GM23338 (cell line): ENCODE results near the gene MT1A. TPM values are rescaled to one million over a fixed set of nuclear protein-coding genes. Genes with fewer than 3 reads are reported as not detected.

ENCODE experiments used
- ATAC-seq: fragments of 200-7000 bp; cut with Tn5 transposase; 3 replicates; pipeline ENCODE4 v1.9.1; 2020
- DNase-seq: peaks from one replicate; pipeline ENCODE4 v3.0.0-alpha.2; 2015; ENCODE audit warnings: low spot score
- H2AFZ ChIP-seq: fragments of 200-600 bp; sonication (generic); 2 replicates; pipeline ENCODE4 v1.8.0; 2016; ENCODE audit warnings: antibody characterized with exemption, mild to moderate bottlenecking, moderate library complexity
- H3F3A ChIP-seq: fragments of 200-600 bp; sonication (generic); replicated peaks from 2 replicates; pipeline ENCODE4 v1.8.0; 2017; ENCODE audit warnings: antibody characterized with exemption, mixed run types, low read depth
- H3K27ac ChIP-seq: fragments of 200-600 bp; sonication (generic); 2 replicates; pipeline ENCODE4 v1.6.1; 2016; ENCODE audit warnings: low read depth
- H3K27me3 ChIP-seq: fragments of 200-600 bp; sonication (generic); 2 replicates; pipeline ENCODE4 v1.8.0; 2016; ENCODE audit warnings: mild to moderate bottlenecking, mixed run types, moderate library complexity; ENCODE audit not compliant: insufficient read depth
- H3K36me3 ChIP-seq: fragments of 200-600 bp; sonication (generic); 2 replicates; pipeline ENCODE4 v1.8.0; 2016; ENCODE audit warnings: mild to moderate bottlenecking; ENCODE audit not compliant: insufficient read depth
- H3K4me1 ChIP-seq: fragments of 200-600 bp; sonication (generic); 2 replicates; pipeline ENCODE4 v1.8.0; 2016; ENCODE audit warnings: mild to moderate bottlenecking, moderate library complexity; ENCODE audit not compliant: insufficient read depth
- H3K4me2 ChIP-seq: fragments of 200-600 bp; sonication (generic); 2 replicates; pipeline ENCODE4 v1.7.1; 2017; ENCODE audit warnings: mixed run types
- H3K4me3 ChIP-seq: fragments of 200-600 bp; sonication (generic); 2 replicates; pipeline ENCODE4 v1.6.1; 2016; ENCODE audit warnings: mixed run types
- H3K79me2 ChIP-seq: fragments of 200-600 bp; sonication (generic); replicated peaks from 2 replicates; pipeline ENCODE4 v1.8.0; 2017; ENCODE audit warnings: mild to moderate bottlenecking; ENCODE audit not compliant: insufficient read depth
- H3K9me2 ChIP-seq: fragments of 200-600 bp; sonication (generic); 2 replicates; pipeline ENCODE4 v1.8.0; 2017; ENCODE audit not compliant: insufficient read depth
- H4K20me1 ChIP-seq: fragments of 200-600 bp; sonication (generic); replicated peaks from 2 replicates; pipeline ENCODE4 v1.8.0; 2017; ENCODE audit warnings: mild to moderate bottlenecking; ENCODE audit not compliant: insufficient read depth
- H3K27ac Mint-ChIP-seq: 2 replicates; pipeline ENCODE4 v1.8.0; 2020; ENCODE audit warnings: inconsistent platforms, mild to moderate bottlenecking, moderate library complexity, mixed read lengths
- H3K27me3 Mint-ChIP-seq: 3 replicates; pipeline ENCODE4 v1.8.0; 2022; ENCODE audit warnings: low read depth, mild to moderate bottlenecking, moderate library complexity, mixed read lengths, inconsistent platforms; ENCODE audit not compliant: insufficient read depth, poor library complexity
- H3K36me3 Mint-ChIP-seq: 3 replicates; pipeline ENCODE4 v1.8.0; 2021; ENCODE audit warnings: low read depth, mild to moderate bottlenecking, inconsistent platforms, moderate library complexity, mixed read lengths
- H3K4me1 Mint-ChIP-seq: 3 replicates; pipeline ENCODE4 v1.8.0; 2020; ENCODE audit warnings: mild to moderate bottlenecking, inconsistent platforms, mixed read lengths
- H3K4me3 Mint-ChIP-seq: 3 replicates; pipeline ENCODE4 v1.8.0; 2021; ENCODE audit warnings: moderate library complexity, mild to moderate bottlenecking, inconsistent platforms, mixed read lengths
- H3K9me3 Mint-ChIP-seq: 3 replicates; pipeline ENCODE4 v1.8.0; 2020; ENCODE audit warnings: moderate library complexity, mild to moderate bottlenecking, inconsistent platforms, mixed read lengths
- CREB1 ChIP-seq: fragments of 250-450 bp; sonication (Bioruptor Pico); IDR thresholded peaks from 2 replicates; pipeline ENCODE4 v1.5.0; 2020; ENCODE audit warnings: low read depth, mild to moderate bottlenecking, moderate library complexity
- CTCF ChIP-seq, 2 experiments: fragments of 200-600 bp in 1 of 2; sonication (generic) in 1 of 2; conservative IDR thresholded peaks; 2 replicates each; pipeline versions ENCODE4 v1.5.1 to v1.6.1; 2016 to 2017; ENCODE audit warnings: antibody characterized with exemption in 2 of 2, low read depth in 2 of 2, mild to moderate bottlenecking in 2 of 2, moderate library complexity in 1 of 2
- ETS1 ChIP-seq: IDR thresholded peaks from 2 replicates; pipeline ENCODE4 v1.6.1; 2016; ENCODE audit warnings: antibody characterized with exemption
- EZH2 ChIP-seq: fragments of 200-600 bp; sonication (generic); IDR thresholded peaks from one replicate; pipeline ENCODE4 v1.8.0; 2017; ENCODE audit warnings: antibody characterized with exemption, mild to moderate bottlenecking, low read depth; ENCODE audit not compliant: unreplicated experiment
- EZH2phosphoT487 ChIP-seq: fragments of 200-600 bp; sonication (generic); IDR thresholded peaks from one replicate; pipeline ENCODE4 v1.8.1; 2018; ENCODE audit warnings: antibody characterized with exemption; ENCODE audit not compliant: unreplicated experiment
- JUNB ChIP-seq: IDR thresholded peaks from one replicate; pipeline ENCODE4 v1.6.1; 2016; ENCODE audit warnings: antibody characterized with exemption; ENCODE audit not compliant: unreplicated experiment
- NANOG ChIP-seq: IDR thresholded peaks from 2 replicates; pipeline ENCODE4 v1.6.1; 2016; ENCODE audit warnings: antibody characterized with exemption, borderline replicate concordance
- POLR2AphosphoS5 ChIP-seq: IDR thresholded peaks from 2 replicates; pipeline ENCODE4 v1.6.1; 2016; ENCODE audit warnings: antibody characterized with exemption, low read depth
- REST ChIP-seq: IDR thresholded peaks from one replicate; pipeline ENCODE4 v1.6.1; 2018; ENCODE audit warnings: antibody characterized with exemption; ENCODE audit not compliant: unreplicated experiment
- STAT1 ChIP-seq: IDR thresholded peaks from one replicate; pipeline ENCODE4 v1.6.1; 2016; ENCODE audit warnings: antibody characterized with exemption; ENCODE audit not compliant: unreplicated experiment
- ZNF114 ChIP-seq: fragments of 250-450 bp; sonication (Bioruptor Pico); IDR thresholded peaks from 2 replicates; pipeline ENCODE4 v1.5.0; 2020; ENCODE audit warnings: mild to moderate bottlenecking, moderate library complexity
- ZNF331 ChIP-seq: fragments of 250-450 bp; sonication (Bioruptor Pico); IDR thresholded peaks from 2 replicates; pipeline ENCODE4 v1.5.0; 2020; ENCODE audit warnings: low read depth, mild to moderate bottlenecking, moderate library complexity
- ZNF462 ChIP-seq: fragments of 250-450 bp; sonication (Bioruptor Pico); IDR thresholded peaks from 2 replicates; pipeline ENCODE4 v1.5.0; 2020; ENCODE audit warnings: mild to moderate bottlenecking, moderate library complexity
- polyA plus RNA-seq: library from polyadenylated mRNA; unstranded; fragments of >200 nt; fragmentation: Nextera tagmentation; extraction: Ambion mirVana; gene quantifications from 2 replicates; pipeline ENCODE4 v1.2.1, GENCODE V29; 2016
- total RNA-seq: library from RNA; depleted of rRNA; stranded (reverse); fragments of >200 nt; shearing (Covaris generic); gene quantifications from 2 replicates; pipeline ENCODE4 v1.2.3, GENCODE V29; 2014

MT1A gene
- total and polyA plus RNA-seq, 2 experiments from 2014 or later = 2.5 TPM; not detected in 1

- TF ChIP-seq POLR2AphosphoS5 = no peak
- no peak for TF ChIP-seq STAT1
- no peak for TF ChIP-seq EZH2
- TF ChIP-seq CREB1 (CRISPR knock-in tag) = no peak
- TF ChIP-seq EZH2phosphoT487 = no peak
- TF ChIP-seq ZNF114 (CRISPR knock-in tag) = no peak
- no peak for TF ChIP-seq CTCF (conservative IDR thresholded peaks at IDR 0.05; ENCODE audit: low read depth in 2 of 2)
- TF ChIP-seq ZNF331 (CRISPR knock-in tag) = no peak
- no peak for TF ChIP-seq ZNF462 (CRISPR knock-in tag)
- TF ChIP-seq JUNB = no peak
- no peak for TF ChIP-seq REST
- TF ChIP-seq NANOG = no peak
- TF ChIP-seq ETS1 = no peak
- Histone ChIP-seq H3K27ac (no peak overlapping the region), H3K4me2 (no peak overlapping the region), H3K4me1 (peaks cover 3% of the 10 kb centered on the region), H4K20me1 (no peaks in the 10 kb centered on the region), H3K4me3 (no peak overlapping the region), H3K9me2 (no peaks in the 10 kb centered on the region), H3K36me3 (no peaks in the 10 kb centered on the region; the same call in 1 of the 2 replicates), H3F3A (no peaks in the 10 kb centered on the region), H3K79me2 (no peaks in the 10 kb centered on the region), H2AFZ (no peak overlapping the region), H3K27me3 (peaks cover 55% of the 10 kb centered on the region)
- no peak overlapping the region for H3K27ac Mint-ChIP-seq
- H3K4me1 Mint-ChIP-seq = peaks cover 4% of the 10 kb centered on the region; the same call in 2 of the 3 replicates
- no peaks in the 10 kb centered on the region for H3K9me3 Mint-ChIP-seq
- no peaks in the 10 kb centered on the region for H3K36me3 Mint-ChIP-seq
- no peak for DNase-seq
- peaks cover 47% of the 10 kb centered on the region for H3K27me3 Mint-ChIP-seq
- no peak overlapping the region for H3K4me3 Mint-ChIP-seq
- no peak for ATAC-seq
Observed at GRCh38 chr16:56653218-56653617, 14.8 kb downstream of the MT1A start.
